Esophagus (tissue), 2 donors: ENCODE results near the gene NFIX. TPM values are rescaled to one million over a fixed set of nuclear protein-coding genes. Genes with fewer than 3 reads are reported as not detected.
A peak's percentile ranks its signal among the peaks of the same experiment; 100 is the strongest.

ENCODE experiments used
- H3K27ac ChIP-seq, 2 donors: one replicate each; pipeline ENCODE4 v1.5.1; 2013; ENCODE audit warnings: low read depth in 2 of 2, mild to moderate bottlenecking in 2 of 2, inconsistent platforms in 1 of 2, low read length in 1 of 2, moderate library complexity in 1 of 2
- H3K27me3 ChIP-seq, 2 donors: one replicate each; pipeline ENCODE4 v1.6.1; 2013; ENCODE audit warnings: low read length in 2 of 2, control low read depth in 1 of 2, mild to moderate bottlenecking in 1 of 2; ENCODE audit not compliant: insufficient read depth in 2 of 2, control insufficient read depth in 1 of 2
- H3K36me3 ChIP-seq, 2 donors: one replicate each; pipeline ENCODE4 v1.6.1; 2013; ENCODE audit warnings: low read length in 1 of 2; ENCODE audit not compliant: control insufficient read depth in 2 of 2, insufficient read depth in 2 of 2
- H3K4me1 ChIP-seq, 2 donors: one replicate each; pipeline ENCODE4 v1.6.1; 2013; ENCODE audit warnings: low read length in 1 of 2; ENCODE audit not compliant: control insufficient read depth in 2 of 2, insufficient read depth in 2 of 2
- H3K4me3 ChIP-seq, 2 donors: one replicate each; pipeline ENCODE4 v1.5.1; 2013; ENCODE audit warnings: low read length in 2 of 2, mild to moderate bottlenecking in 2 of 2, low read depth in 1 of 2, moderate library complexity in 1 of 2
- H3K9me3 ChIP-seq, 2 donors: one replicate each; pipeline ENCODE4 v1.6.1; 2013; ENCODE audit warnings: mild to moderate bottlenecking in 2 of 2, low read depth in 1 of 2, low read length in 1 of 2, moderate library complexity in 1 of 2; ENCODE audit not compliant: control insufficient read depth in 2 of 2, insufficient read depth in 1 of 2
- WGBS, 2 donors: extraction: QIAGEN DNeasy Blood & Tissue Kit; methylation state at CpG; one replicate each; pipeline ENCODE4 v1.1.7; 2013; 5-methylcytosine and 5-hydroxymethylcytosine counted together
- polyA plus RNA-seq, 2 donors: library from polyadenylated mRNA; stranded (reverse); fragments of 200-250 nt; gene quantifications; one replicate each; pipeline ENCODE4 v1.2.3, GENCODE V29; 2013
- donor health status: healthy with polysubstance abuse.
- donor health status: Bipolar disorder and iron deficiency.

The NFIX gene
- polyA plus RNA-seq, 2 donors = 26.9 to 38.5 TPM

GRCh38 chr19:13050274-13050673 is 55.0 kb downstream of the NFIX start:
- Histone ChIP-seq H3K27me3 (no peaks in the 10 kb centered on the region), H3K9me3 (no peaks in the 10 kb centered on the region), H3K36me3 (peaks cover 0 to 2% of the 10 kb centered on the region in 2 donors), H3K27ac (peak overlapping the region in 1 of 2 donors; percentile 57), H3K4me1 (peaks cover 14 to 49% of the 10 kb centered on the region in 2 donors), H3K4me3 (no peak overlapping the region)
- WGBS, 2 donors = 44 to 46% methylated on average over 4 of the region's 4 CpGs

DNA sequence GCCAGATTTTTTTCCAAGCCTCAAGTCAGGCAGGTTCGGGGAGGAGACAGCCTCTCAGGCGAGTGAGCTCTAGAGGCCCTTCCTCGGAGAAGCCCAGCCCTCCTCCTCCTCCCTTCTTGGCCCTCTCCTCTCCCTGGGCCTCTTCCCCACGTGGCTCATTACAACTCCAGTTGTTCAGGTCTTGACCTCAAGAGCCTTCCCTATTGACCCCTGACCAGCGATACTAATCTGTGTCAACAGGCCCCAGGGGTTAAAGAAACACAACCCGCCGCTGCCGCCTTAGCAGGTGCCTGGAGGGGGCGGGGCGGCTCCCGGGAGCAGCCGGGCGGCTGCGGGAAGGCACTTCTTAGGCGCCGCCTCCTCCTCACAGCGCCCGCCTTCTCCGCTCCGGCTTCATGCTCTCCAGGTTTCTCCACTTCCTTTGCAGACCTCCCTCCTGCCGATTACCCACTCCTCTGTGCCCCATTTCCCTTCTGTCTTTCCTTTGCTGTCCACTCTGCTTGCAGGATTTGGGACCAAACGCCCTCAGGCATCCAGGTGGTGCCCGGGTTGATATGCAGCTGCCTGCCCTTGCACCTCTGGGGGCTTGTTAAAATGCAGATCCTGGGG is 56.4 kb downstream of the NFIX start:
- Histone ChIP-seq H3K4me3 (peak overlapping the region in 1 of 2 donors; percentile 4), H3K27ac (peak overlapping the region; percentile 30 to 63), H3K36me3 (peaks cover 0 to 2% of the 10 kb centered on the region in 2 donors), H3K27me3 (no peaks in the 10 kb centered on the region), H3K4me1 (peaks cover 11 to 50% of the 10 kb centered on the region in 2 donors), H3K9me3 (no peaks in the 10 kb centered on the region)
- WGBS, 2 donors = 3 to 5% methylated on average over 23 of the region's 23 CpGs

GRCh38 chr19:13052447-13053175 is 57.3 kb downstream of the NFIX start:
- Histone ChIP-seq H3K9me3 (no peaks in the 10 kb centered on the region), H3K4me3 (no peak overlapping the region), H3K27ac (peak overlapping the region; percentile 92 to 93), H3K27me3 (no peaks in the 10 kb centered on the region), H3K4me1 (peaks cover 11 to 55% of the 10 kb centered on the region in 2 donors), H3K36me3 (peaks cover 0 to 2% of the 10 kb centered on the region in 2 donors)
- 52 to 57% methylated on average over 12 of the region's 12 CpGs for WGBS, 2 donors

DNA sequence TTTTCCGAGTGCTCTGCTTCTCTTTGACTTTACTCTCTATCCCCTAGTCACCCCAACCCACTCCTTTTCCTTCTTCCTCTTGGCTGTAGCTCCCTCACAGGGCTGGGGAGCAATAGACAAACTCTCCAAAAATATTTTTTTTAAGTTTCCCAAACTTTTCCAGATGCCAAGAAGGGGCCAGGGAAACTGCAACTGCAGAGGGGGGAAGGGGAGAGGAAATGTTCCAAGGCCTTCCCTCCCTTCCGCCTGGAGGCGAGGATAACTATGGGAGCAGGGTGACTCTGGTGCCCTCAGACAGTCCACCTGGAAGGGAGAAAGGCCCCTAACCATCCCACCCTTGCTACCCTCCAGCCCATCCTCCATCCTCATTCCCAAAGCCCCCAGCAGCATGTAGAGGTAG is 58.0 kb downstream of the NFIX start:
- peak overlapping the region; percentile 92 to 93 for H3K27ac ChIP-seq
- peaks cover 0 to 2% of the 10 kb centered on the region in 2 donors for H3K36me3 ChIP-seq
- H3K27me3 ChIP-seq = no peaks in the 10 kb centered on the region
- peaks cover 11 to 53% of the 10 kb centered on the region in 2 donors for H3K4me1 ChIP-seq
- no peak overlapping the region for H3K4me3 ChIP-seq
- 36 to 52% methylated on average over 3 of the region's 3 CpGs for WGBS, 2 donors
- no peaks in the 10 kb centered on the region for H3K9me3 ChIP-seq

DNA sequence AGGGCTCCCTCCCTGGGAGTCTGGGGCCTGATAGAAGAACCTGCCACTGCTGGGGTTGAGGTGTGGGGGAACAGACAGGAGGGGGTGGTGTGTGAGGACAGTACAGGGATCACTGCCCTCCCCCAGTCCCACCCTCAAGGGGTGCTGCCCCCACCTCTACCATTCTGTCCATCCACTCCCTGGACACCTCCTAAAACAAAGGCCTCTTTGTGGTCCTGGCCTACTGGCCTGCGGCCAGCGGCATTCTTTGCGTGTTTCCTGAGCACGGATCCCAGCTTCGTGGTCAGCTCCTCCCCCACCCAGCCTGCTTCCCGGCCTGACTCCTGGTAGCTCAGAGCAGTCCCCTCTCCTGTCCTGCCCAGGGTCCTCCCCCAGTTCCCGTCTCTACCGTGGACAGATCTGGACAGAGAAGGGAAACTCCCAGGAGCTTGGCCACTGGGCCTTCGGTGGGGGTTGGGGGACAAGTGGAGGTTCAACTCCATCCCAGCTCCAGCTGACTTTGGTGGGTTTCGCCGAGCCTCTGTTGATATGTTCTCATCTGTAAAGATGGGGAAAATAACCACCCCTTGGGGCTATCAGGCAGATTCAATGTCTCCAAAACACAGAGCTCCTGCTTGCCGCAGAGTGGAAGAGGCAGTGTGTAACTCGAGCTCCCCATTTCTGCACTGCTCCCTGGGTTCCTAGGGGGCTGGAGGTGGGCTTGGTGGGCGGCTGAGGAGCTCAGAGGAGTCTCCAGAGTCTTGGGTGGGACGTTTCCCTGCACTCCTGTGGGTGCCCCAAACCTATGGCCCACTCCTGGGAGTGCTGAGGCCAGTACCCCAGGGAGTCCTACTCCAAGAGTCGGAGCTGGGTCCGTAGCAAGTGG is 58.7 kb downstream of the NFIX start:
- H3K27ac ChIP-seq = peak overlapping the region; percentile 92 to 93
- peaks cover 0 to 2% of the 10 kb centered on the region in 2 donors for H3K36me3 ChIP-seq
- H3K9me3 ChIP-seq = no peaks in the 10 kb centered on the region
- H3K4me3 ChIP-seq = no peak overlapping the region
- no peaks in the 10 kb centered on the region for H3K27me3 ChIP-seq
- WGBS, 2 donors = 30 to 37% methylated on average over 17 of the region's 17 CpGs
- H3K4me1 ChIP-seq = peaks cover 11 to 53% of the 10 kb centered on the region in 2 donors

DNA sequence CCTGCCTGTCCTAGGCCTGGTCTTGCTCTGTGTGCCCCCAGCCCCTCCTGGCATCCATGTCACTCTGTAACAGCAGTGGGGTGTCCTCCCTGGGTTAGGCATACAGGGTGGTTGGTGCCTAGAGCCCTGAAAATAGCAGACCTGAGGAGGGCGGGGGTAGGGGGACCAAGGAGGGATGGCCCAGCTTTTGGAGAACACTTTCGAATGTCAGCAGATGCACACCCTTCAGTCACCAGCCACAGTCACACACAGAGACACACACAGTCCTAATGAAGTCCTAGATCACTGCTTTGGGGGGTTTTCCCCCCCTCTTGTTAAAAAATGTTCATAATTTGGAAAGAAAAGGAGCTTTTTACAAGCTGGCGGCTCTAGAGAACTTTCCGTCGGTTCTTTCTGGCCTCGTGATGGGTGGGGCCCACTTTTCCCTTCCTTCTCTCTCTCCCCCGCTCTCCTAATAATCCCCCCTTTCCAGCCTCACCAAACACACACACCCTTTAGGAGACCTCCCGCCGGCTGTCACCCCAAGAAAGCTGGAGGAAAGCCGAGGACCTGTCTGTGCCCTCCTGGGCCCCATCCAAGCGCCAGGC is 59.4 kb downstream of the NFIX start:
- no peak overlapping the region for H3K4me3 ChIP-seq
- H3K27me3 ChIP-seq = no peaks in the 10 kb centered on the region
- no peaks in the 10 kb centered on the region for H3K9me3 ChIP-seq
- H3K36me3 ChIP-seq = peaks cover 0 to 2% of the 10 kb centered on the region in 2 donors
- H3K27ac ChIP-seq = peak overlapping the region; percentile 92 to 93
- H3K4me1 ChIP-seq = peaks cover 15 to 53% of the 10 kb centered on the region in 2 donors
- WGBS, 2 donors = 22 to 29% methylated on average over 11 of the region's 11 CpGs

GRCh38 chr19:13055213-13056051 is 60.2 kb downstream of the NFIX start:
- H3K4me1 ChIP-seq = peaks cover 15 to 59% of the 10 kb centered on the region in 2 donors
- H3K36me3 ChIP-seq = peaks cover 0 to 2% of the 10 kb centered on the region in 2 donors
- 22 to 24% methylated on average over 27 to 29 of the region's 29 CpGs for WGBS, 2 donors
- H3K27me3 ChIP-seq = no peaks in the 10 kb centered on the region
- no peak overlapping the region for H3K4me3 ChIP-seq
- H3K9me3 ChIP-seq = no peaks in the 10 kb centered on the region
- peak overlapping the region; percentile 92 to 93 for H3K27ac ChIP-seq

GRCh38 chr19:13056052-13056660 is 60.9 kb downstream of the NFIX start:
- no peaks in the 10 kb centered on the region for H3K9me3 ChIP-seq
- peaks cover 13 to 58% of the 10 kb centered on the region in 2 donors for H3K4me1 ChIP-seq
- peaks cover 0 to 2% of the 10 kb centered on the region in 2 donors for H3K36me3 ChIP-seq
- H3K27me3 ChIP-seq = no peaks in the 10 kb centered on the region
- no peak overlapping the region for H3K4me3 ChIP-seq
- WGBS, 2 donors = 24 to 25% methylated on average over 17 of the region's 17 CpGs
- H3K27ac ChIP-seq = peak overlapping the region; percentile 92 to 93
